GM10266 (cell line): ENCODE data around the gene PLB1.
A peak's percentile ranks its signal among the peaks of the same experiment; 100 is the strongest.

Source experiments
- DNase-seq: peaks from one replicate; pipeline ENCODE4 v3.0.0; 2012; ENCODE audit errors: extremely low spot score
- CTCF ChIP-seq: IDR thresholded peaks from 2 replicates; pipeline ENCODE4 v1.5.1; 2012; ENCODE audit warnings: mild to moderate bottlenecking, low read depth; ENCODE audit not compliant: control insufficient read depth, insufficient read depth; ENCODE audit errors: missing control alignments

The PLB1 gene

GRCh38 chr2:28620291-28620793 is 124.5 kb downstream of the PLB1 start:
- no peak for DNase-seq
- TF ChIP-seq CTCF = no peak

- no peak for DNase-seq
- no peak for TF ChIP-seq CTCF
Measured at GRCh38 chr2:28620801-28621171, 124.9 kb downstream of the PLB1 start.

- DNase-seq = peak; percentile 24
- peak; percentile 47 for TF ChIP-seq CTCF
Measured at GRCh38 chr2:28621172-28622100, 125.6 kb downstream of the PLB1 start.

DNA sequence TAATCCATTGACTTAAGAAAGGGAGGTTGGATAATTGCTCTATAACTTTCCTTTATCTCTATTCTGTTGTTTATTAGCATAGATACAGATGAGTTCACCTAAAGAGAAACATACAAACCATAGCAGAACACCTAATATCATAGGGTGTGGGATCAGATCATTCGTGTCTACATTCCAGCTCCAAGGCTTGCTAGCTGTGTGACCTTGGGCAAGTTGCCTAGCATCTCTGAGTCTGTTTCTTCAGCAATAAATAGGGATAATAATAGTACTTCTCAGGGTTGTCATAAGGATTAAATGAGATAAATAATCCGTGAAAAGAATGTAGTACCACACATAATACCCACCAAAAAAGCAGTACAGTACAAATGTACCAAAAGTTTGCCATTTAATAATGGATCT is 126.2 kb downstream of the PLB1 start:
- no peak for TF ChIP-seq CTCF
- DNase-seq = no peak

- no peak for TF ChIP-seq CTCF
- DNase-seq = no peak
Measured at GRCh38 chr2:28623582-28624405, 127.9 kb downstream of the PLB1 start.

DNA sequence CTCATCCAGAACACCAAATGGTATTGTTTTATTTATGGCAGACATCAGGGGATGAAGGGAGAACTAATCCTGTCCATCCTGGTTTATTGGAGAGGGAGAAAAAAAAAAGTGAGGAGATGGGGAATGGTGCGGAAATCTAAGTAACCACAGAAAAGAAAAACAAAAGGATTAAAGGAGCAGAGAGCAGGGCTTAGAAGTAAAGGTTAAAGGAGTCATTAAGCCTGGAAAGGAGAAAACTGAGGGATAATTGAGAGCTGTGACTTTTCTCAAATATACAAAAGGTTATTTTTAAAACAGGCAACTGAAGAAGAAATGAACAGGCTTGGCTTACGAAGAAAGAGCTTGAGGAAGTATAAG is 128.6 kb downstream of the PLB1 start:
- no peak for DNase-seq
- no peak for TF ChIP-seq CTCF
